Stimulated activated naive CD8-positive, alpha-beta T cell treated with anti-CD3 and anti-CD28 coated beads, Interleukin-15, amount 100 ng/mL, for 72 hours (primary cell): ENCODE measurements around the gene DRD4.
A peak's percentile ranks its signal among the peaks of the same experiment; 100 is the strongest.

Experiments used
- ATAC-seq: fragments of 150-1000 bp; cut with Tn5 transposase; 2 replicates; pipeline ENCODE4 v1.10.0; 2021; ENCODE audit warnings: mild to moderate bottlenecking, moderate library complexity
- DNase-seq, 2 donors: peaks; one replicate each; pipeline ENCODE4 v3.0.0; 2021 to 2022
- H3K27ac Mint-ChIP-seq, 2 donors: one replicate each; pipeline ENCODE4 v1.8.0; 2022; ENCODE audit warnings: mild to moderate bottlenecking in 2 of 2, mixed read lengths in 2 of 2, moderate library complexity in 2 of 2
- H3K27me3 Mint-ChIP-seq: one replicate; pipeline ENCODE4 v1.8.0; 2022; ENCODE audit warnings: mixed read lengths
- H3K4me1 Mint-ChIP-seq: one replicate; pipeline ENCODE4 v1.8.0; 2022; ENCODE audit warnings: mild to moderate bottlenecking, mixed read lengths
- H3K4me3 Mint-ChIP-seq, 2 donors: one replicate each; pipeline ENCODE4 v1.8.0; 2022; ENCODE audit warnings: mild to moderate bottlenecking in 2 of 2, mixed read lengths in 2 of 2, moderate library complexity in 1 of 2
- H3K9me3 Mint-ChIP-seq, 2 donors: one replicate each; pipeline ENCODE4 v1.8.0; 2022; ENCODE audit warnings: mixed read lengths in 2 of 2

Gene DRD4

DNA sequence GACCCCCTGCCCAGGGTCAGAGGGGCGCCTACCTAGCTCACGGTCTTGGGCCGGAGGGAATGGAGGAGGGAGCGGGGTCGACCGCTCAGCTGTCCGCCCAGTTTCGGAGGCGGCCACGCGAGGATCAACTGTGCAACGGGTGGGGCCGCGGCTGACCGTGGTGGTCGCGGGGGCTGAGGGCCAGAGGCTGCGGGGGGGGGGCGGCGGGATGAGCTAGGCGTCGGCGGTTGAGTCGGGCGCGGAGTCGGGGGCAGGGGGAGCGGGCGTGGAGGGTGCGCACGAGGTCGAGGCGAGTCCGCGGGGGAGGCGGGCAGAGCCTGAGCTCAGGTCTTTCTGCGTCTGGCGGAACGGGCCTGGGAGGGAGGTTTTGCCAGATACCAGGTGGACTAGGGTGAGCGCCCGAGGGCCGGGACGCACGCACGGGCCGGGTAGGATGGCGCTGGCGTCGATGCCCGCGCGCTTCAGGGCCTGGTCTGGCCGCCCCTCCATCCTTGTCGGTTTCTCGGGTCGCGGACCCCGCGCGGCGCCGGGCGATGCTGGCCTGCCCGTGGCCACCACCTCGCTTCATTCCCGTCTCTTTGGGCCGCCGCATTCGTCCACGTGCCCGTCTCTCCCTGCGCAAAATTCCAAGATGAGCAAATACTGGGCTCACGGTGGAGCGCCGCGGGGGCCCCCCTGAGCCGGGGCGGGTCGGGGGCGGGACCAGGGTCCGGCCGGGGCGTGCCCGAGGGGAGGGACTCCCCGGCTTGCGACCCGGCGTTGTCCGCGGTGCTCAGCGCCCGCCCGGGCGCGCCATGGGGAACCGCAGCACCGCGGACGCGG lies at the start of gene DRD4:
DRD4 (plus strand) TSS at position 759 of the 822 bp plus-strand sequence; CDS start at position 795, 36 bp downstream.
- Mint-ChIP-seq H3K27ac (peak within 1 kb of the TSS in 1 of 2 donors; percentile 62), H3K4me1 (peaks cover 38% of the 10 kb centered on the region), H3K27me3 (peaks cover 52% of the 10 kb centered on the region), H3K9me3 (no peaks in the 10 kb centered on the region), H3K4me3 (peak within 1 kb of the TSS; percentile 47 to 81)
- DNase-seq (no peak), ATAC-seq (no peak)

- Mint-ChIP-seq H3K27ac (peak overlapping the region; percentile 98 to 99), H3K27me3 (no peaks in the 10 kb centered on the region), H3K4me1 (peaks cover 51% of the 10 kb centered on the region), H3K4me3 (peak overlapping the region; percentile 82 to 86), H3K9me3 (no peaks in the 10 kb centered on the region)
- DNase-seq, result no peak
- peak; percentile 58 for ATAC-seq
Measured at GRCh38 chr11:587546-587945, 49.5 kb upstream of the DRD4 start.

- Mint-ChIP-seq H3K27ac (peak overlapping the region; percentile 98 to 99), H3K4me3 (peak overlapping the region; percentile 82 to 86), H3K27me3 (no peaks in the 10 kb centered on the region), H3K9me3 (no peaks in the 10 kb centered on the region), H3K4me1 (peaks cover 56% of the 10 kb centered on the region)
- peak; percentile 76 to 85 for DNase-seq
- ATAC-seq, result peak; percentile 99
Measured at GRCh38 chr11:587978-588380, 49.1 kb upstream of the DRD4 start.

DNA sequence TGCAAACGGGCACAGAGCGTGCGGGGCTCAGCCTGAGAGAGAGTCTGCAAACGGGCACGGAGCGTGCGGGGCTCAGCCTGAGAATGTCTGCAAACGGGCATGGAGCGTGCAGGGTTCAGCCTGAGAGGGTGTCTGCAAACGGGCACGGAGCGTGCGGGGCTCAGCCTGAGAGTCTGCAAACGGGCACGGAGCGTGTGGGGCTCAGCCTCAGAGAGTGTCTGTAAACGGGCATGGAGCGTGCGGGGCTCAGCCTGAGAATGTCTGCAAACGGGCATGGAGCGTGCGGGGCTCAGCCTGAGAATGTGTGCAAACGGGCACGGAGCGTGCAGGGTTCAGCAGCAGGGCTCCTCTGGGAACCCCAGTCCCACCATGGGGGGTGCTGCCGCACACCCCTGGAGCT lies 47.3 kb upstream of the DRD4 start:
- Mint-ChIP-seq H3K4me3 (no peak overlapping the region), H3K27me3 (no peaks in the 10 kb centered on the region), H3K9me3 (no peaks in the 10 kb centered on the region), H3K27ac (no peak overlapping the region), H3K4me1 (peaks cover 51% of the 10 kb centered on the region)
- ATAC-seq (no peak), DNase-seq (no peak)

DNA sequence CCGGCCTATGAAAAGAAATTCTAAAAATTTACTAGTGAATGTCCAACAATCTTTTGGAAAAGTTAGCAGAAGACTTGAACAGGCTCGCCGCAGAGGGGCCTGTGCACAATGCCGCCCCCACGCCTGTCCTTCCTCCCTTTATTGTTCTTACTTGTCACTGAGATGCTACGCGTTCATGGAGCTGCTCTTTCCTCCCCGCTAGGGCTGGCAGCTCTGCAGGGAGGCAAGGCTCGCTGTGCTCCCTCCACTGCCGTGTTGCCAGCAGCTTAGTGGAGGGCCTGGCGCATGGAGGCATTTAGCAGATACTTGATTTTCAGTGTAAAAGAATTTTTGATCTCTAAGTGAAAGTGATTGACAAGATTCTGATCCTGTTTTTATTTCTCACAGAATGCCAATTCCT lies 46.1 kb upstream of the DRD4 start:
- Mint-ChIP-seq H3K4me3 (no peak overlapping the region), H3K4me1 (peaks cover 58% of the 10 kb centered on the region), H3K27ac (no peak overlapping the region), H3K27me3 (no peaks in the 10 kb centered on the region), H3K9me3 (no peaks in the 10 kb centered on the region)
- no peak for ATAC-seq
- no peak for DNase-seq

GRCh38 chr11:592501-592900 lies 44.6 kb upstream of the DRD4 start:
- Mint-ChIP-seq H3K27ac (no peak overlapping the region), H3K27me3 (no peaks in the 10 kb centered on the region), H3K9me3 (no peaks in the 10 kb centered on the region), H3K4me3 (no peak overlapping the region), H3K4me1 (peaks cover 57% of the 10 kb centered on the region)
- no peak for ATAC-seq
- DNase-seq, result no peak

GRCh38 chr11:592918-593317 lies 44.2 kb upstream of the DRD4 start:
- ATAC-seq, result no peak

GRCh38 chr11:593347-593746 lies 43.7 kb upstream of the DRD4 start:
- Mint-ChIP-seq H3K27me3 (no peaks in the 10 kb centered on the region), H3K4me1 (peaks cover 48% of the 10 kb centered on the region), H3K4me3 (no peak overlapping the region), H3K27ac (no peak overlapping the region), H3K9me3 (no peaks in the 10 kb centered on the region)
- ATAC-seq (no peak), DNase-seq (no peak)

More at GRCh38 chr11:592918-593317, 44.2 kb upstream of the DRD4 start:
- no peak overlapping the region for H3K4me3 Mint-ChIP-seq
- no peaks in the 10 kb centered on the region for H3K9me3 Mint-ChIP-seq
- peaks cover 52% of the 10 kb centered on the region for H3K4me1 Mint-ChIP-seq
- no peaks in the 10 kb centered on the region for H3K27me3 Mint-ChIP-seq
- no peak for DNase-seq
- no peak overlapping the region for H3K27ac Mint-ChIP-seq

DNA sequence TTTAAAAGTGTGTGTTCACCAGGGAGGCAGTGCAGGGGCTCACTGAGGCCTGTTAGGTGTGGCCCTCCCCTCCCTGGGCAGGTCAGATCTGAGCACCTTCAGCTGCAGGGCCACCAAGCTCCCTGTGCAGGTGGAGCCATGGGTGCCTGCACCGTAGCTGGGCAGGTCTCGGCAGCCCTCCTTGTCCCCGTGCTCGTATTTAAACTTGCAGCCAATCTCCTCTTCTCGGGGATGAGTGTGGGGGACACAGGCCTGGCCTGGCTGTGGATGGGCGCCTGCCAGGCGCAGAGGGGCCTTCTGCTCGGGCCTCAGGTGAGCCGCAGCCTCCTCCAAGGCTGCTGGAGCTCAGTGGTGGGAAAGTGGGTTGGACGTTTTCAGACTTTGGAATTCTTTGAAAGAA lies 41.7 kb upstream of the DRD4 start:
- DNase-seq (no peak), ATAC-seq (no peak)
- Mint-ChIP-seq H3K27ac (no peak overlapping the region), H3K4me3 (no peak overlapping the region), H3K27me3 (no peaks in the 10 kb centered on the region), H3K9me3 (no peaks in the 10 kb centered on the region), H3K4me1 (peaks cover 33% of the 10 kb centered on the region)

DNA sequence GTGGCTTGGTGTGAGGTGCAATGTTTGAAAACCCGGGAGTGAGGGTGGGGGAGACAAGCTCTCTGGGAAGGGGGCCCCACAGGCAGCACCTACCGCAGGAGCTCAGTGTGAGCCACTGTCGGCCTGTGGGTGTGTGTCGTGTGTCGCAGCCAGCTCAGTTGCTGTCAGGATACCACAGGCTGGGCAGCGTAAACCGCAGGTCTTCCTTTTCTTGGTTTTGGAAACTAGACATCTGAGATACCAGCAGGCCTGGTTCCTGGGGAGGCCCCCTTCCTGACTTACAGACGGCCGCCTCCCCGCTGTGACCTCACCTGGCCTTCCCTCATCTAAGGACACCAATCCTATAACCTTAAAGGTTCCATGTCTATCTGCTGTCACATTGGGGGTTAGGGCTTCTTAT lies 40.7 kb upstream of the DRD4 start:
- no peaks in the 10 kb centered on the region for H3K9me3 Mint-ChIP-seq
- peak; percentile 35 for ATAC-seq
- no peak for DNase-seq
- no peak overlapping the region for H3K27ac Mint-ChIP-seq
- H3K4me1 Mint-ChIP-seq, result peaks cover 33% of the 10 kb centered on the region
- H3K4me3 Mint-ChIP-seq, result no peak overlapping the region
- H3K27me3 Mint-ChIP-seq, result no peaks in the 10 kb centered on the region

GRCh38 chr11:597166-597725 lies 39.8 kb upstream of the DRD4 start:
- Mint-ChIP-seq H3K4me1 (peaks cover 31% of the 10 kb centered on the region), H3K27ac (peak overlapping the region in 1 of 2 donors; percentile 43), H3K27me3 (no peaks in the 10 kb centered on the region), H3K9me3 (no peaks in the 10 kb centered on the region), H3K4me3 (no peak overlapping the region)
- ATAC-seq, result peak; percentile 50
- no peak for DNase-seq

GRCh38 chr11:598005-598680 lies 38.9 kb upstream of the DRD4 start:
- peak overlapping the region in 1 of 2 donors; percentile 76 for H3K27ac Mint-ChIP-seq
- H3K4me1 Mint-ChIP-seq, result peaks cover 22% of the 10 kb centered on the region
- H3K4me3 Mint-ChIP-seq, result no peak overlapping the region
- no peak for ATAC-seq
- no peaks in the 10 kb centered on the region for H3K27me3 Mint-ChIP-seq
- H3K9me3 Mint-ChIP-seq, result no peaks in the 10 kb centered on the region
- no peak for DNase-seq

DNA sequence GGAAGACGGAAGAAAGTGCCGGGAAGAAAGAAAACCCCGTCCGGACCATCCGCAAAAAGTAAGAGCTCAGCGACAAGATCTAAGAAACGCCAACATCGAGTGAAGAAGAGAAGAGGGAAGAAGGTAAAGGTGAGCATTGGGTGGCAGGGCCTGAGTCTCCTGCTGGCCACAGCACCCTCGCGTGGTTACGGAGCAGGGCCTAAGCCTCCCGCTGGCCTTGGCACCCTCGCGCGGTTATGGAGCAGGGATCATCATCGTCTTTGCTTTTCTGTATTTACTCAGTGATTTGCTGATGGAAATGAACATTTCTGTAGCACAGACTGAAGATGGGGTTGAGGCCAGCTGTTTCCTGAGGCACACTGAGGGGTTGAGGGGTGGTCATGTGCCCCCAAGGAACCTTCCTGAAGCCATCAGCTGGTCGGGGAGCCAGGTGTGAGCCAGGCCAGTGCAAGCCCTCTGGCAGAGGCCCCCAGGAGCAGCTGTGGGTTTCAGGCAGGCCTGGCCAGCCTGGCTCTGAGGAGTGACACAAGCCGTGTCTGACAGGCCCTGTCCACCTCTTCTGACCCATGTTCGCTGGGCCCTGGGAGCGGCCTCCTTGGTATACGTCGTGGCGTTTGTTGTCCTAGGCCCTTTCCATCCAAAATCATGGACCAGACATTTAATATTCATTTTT lies 35.4 kb upstream of the DRD4 start:
- H3K4me1 Mint-ChIP-seq, result peaks cover 10% of the 10 kb centered on the region
- H3K4me3 Mint-ChIP-seq, result no peak overlapping the region
- H3K27ac Mint-ChIP-seq, result peak overlapping the region in 1 of 2 donors; percentile 65

GRCh38 chr11:603154-603553 lies 33.9 kb upstream of the DRD4 start:
- no peak overlapping the region for H3K4me3 Mint-ChIP-seq
- DNase-seq (no peak), ATAC-seq (no peak)
- H3K4me1 Mint-ChIP-seq, result peaks cover 6% of the 10 kb centered on the region
- no peaks in the 10 kb centered on the region for H3K27me3 Mint-ChIP-seq
- H3K9me3 Mint-ChIP-seq, result no peaks in the 10 kb centered on the region
- H3K27ac Mint-ChIP-seq, result no peak overlapping the region

More for the DNA sequence above, 35.4 kb upstream of the DRD4 start:
- H3K27me3 Mint-ChIP-seq, result no peaks in the 10 kb centered on the region
- no peak for DNase-seq
- no peak for ATAC-seq
- no peaks in the 10 kb centered on the region for H3K9me3 Mint-ChIP-seq

- peak overlapping the region in 1 of 2 donors; percentile 2 for H3K27ac Mint-ChIP-seq
- ATAC-seq (no peak), DNase-seq (no peak)
- H3K4me1 Mint-ChIP-seq, result peaks cover 10% of the 10 kb centered on the region
- H3K4me3 Mint-ChIP-seq, result no peak overlapping the region
- H3K27me3 Mint-ChIP-seq, result no peaks in the 10 kb centered on the region
- H3K9me3 Mint-ChIP-seq, result no peaks in the 10 kb centered on the region
Measured at GRCh38 chr11:605286-606129, 31.6 kb upstream of the DRD4 start.
